ENCODE results near the gene SMARCA2.

SMARCA2 gene

GRCh38 chr9:2170722-2171121 is 155.6 kb downstream of the SMARCA2 start:
- TF ChIP-seq CTBP1 (IDR thresholded peaks at IDR 0.05; ENCODE audit: borderline replicate concordance) (no peak), FOXM1 (IDR thresholded peaks at IDR 0.05; ENCODE audit: borderline replicate concordance) (no peak), FOXK2 (IDR thresholded peaks at IDR 0.05) (no peak), ARNT (IDR thresholded peaks at IDR 0.05) (no peak), NFRKB (IDR thresholded peaks at IDR 0.05) (no peak), TARDBP (IDR thresholded peaks at IDR 0.05) (no peak), L3MBTL2 (conservative IDR thresholded peaks at IDR 0.05) (no peak), FOXA1 (IDR thresholded peaks at IDR 0.05) (no peak)
- ChIA-PET POLR2A (no interaction called here), CTCF (no interaction called here)
- DNase-seq (ENCODE audit: extremely low spot score): no peak

GRCh38 chr9:2173170-2173569 is 158.0 kb downstream of the SMARCA2 start:
- ChIA-PET POLR2A (no interaction called here), CTCF (no interaction called here)
- TF ChIP-seq FOXK2 (IDR thresholded peaks at IDR 0.05): no peak
- no peak for TF ChIP-seq L3MBTL2 (conservative IDR thresholded peaks at IDR 0.05)
- TF ChIP-seq FOXM1 (IDR thresholded peaks at IDR 0.05; ENCODE audit: borderline replicate concordance): no peak
- TF ChIP-seq CTBP1 (IDR thresholded peaks at IDR 0.05; ENCODE audit: borderline replicate concordance): no peak
- TF ChIP-seq FOXA1 (IDR thresholded peaks at IDR 0.05): no peak
- no peak for TF ChIP-seq BHLHE40 (IDR thresholded peaks at IDR 0.05; ENCODE audit: borderline replicate concordance)
- TF ChIP-seq ZNF384 (IDR thresholded peaks at IDR 0.05): no peak
- no peak for TF ChIP-seq NFRKB (IDR thresholded peaks at IDR 0.05)
- no peak for TF ChIP-seq PKNOX1 (IDR thresholded peaks at IDR 0.05)
- TF ChIP-seq ELF4 (IDR thresholded peaks at IDR 0.05): no peak
- TF ChIP-seq LEF1 (IDR thresholded peaks at IDR 0.05; ENCODE audit: borderline replicate concordance): no peak
- no peak for TF ChIP-seq TARDBP (IDR thresholded peaks at IDR 0.05)
- no peak for TF ChIP-seq ARNT (IDR thresholded peaks at IDR 0.05)
- no peak for TF ChIP-seq HDGF (IDR thresholded peaks at IDR 0.05; ENCODE audit: borderline replicate concordance)
- no peak for TF ChIP-seq SUZ12 (IDR thresholded peaks at IDR 0.05)
- TF ChIP-seq SP1 (IDR thresholded peaks at IDR 0.05): no peak
- no peak for DNase-seq (ENCODE audit: extremely low spot score)

- TF ChIP-seq FOXM1 (IDR thresholded peaks at IDR 0.05; ENCODE audit: borderline replicate concordance) (no peak), ZNF384 (IDR thresholded peaks at IDR 0.05) (no peak), ARNT (IDR thresholded peaks at IDR 0.05) (no peak), SP1 (IDR thresholded peaks at IDR 0.05) (no peak), NFRKB (IDR thresholded peaks at IDR 0.05) (no peak), SUZ12 (IDR thresholded peaks at IDR 0.05) (no peak), FOXK2 (IDR thresholded peaks at IDR 0.05) (no peak), L3MBTL2 (conservative IDR thresholded peaks at IDR 0.05) (no peak), LEF1 (IDR thresholded peaks at IDR 0.05; ENCODE audit: borderline replicate concordance) (no peak)
- no peak for DNase-seq (ENCODE audit: extremely low spot score)
- ChIA-PET CTCF (no interaction called here), POLR2A (no interaction called here)
Observed at GRCh38 chr9:2173861-2174260, 158.7 kb downstream of the SMARCA2 start.

GRCh38 chr9:2174306-2174705 is 159.2 kb downstream of the SMARCA2 start:
- TF ChIP-seq ARNT (IDR thresholded peaks at IDR 0.05) (no peak), ELF4 (IDR thresholded peaks at IDR 0.05) (no peak), PKNOX1 (IDR thresholded peaks at IDR 0.05) (no peak), HDGF (IDR thresholded peaks at IDR 0.05; ENCODE audit: borderline replicate concordance) (no peak), ZNF384 (IDR thresholded peaks at IDR 0.05) (no peak), LEF1 (IDR thresholded peaks at IDR 0.05; ENCODE audit: borderline replicate concordance) (no peak), SP1 (IDR thresholded peaks at IDR 0.05) (no peak), L3MBTL2 (conservative IDR thresholded peaks at IDR 0.05) (no peak), TARDBP (IDR thresholded peaks at IDR 0.05) (no peak), NFRKB (IDR thresholded peaks at IDR 0.05) (no peak), BHLHE40 (IDR thresholded peaks at IDR 0.05; ENCODE audit: borderline replicate concordance) (no peak), CTBP1 (IDR thresholded peaks at IDR 0.05; ENCODE audit: borderline replicate concordance) (no peak), FOXM1 (IDR thresholded peaks at IDR 0.05; ENCODE audit: borderline replicate concordance) (no peak), FOXK2 (IDR thresholded peaks at IDR 0.05) (no peak)
- CTCF ChIA-PET: no interaction called here
- POLR2A ChIA-PET: no interaction called here
- DNase-seq (ENCODE audit: extremely low spot score): no peak

GRCh38 chr9:2174911-2175310 is 159.8 kb downstream of the SMARCA2 start:
- ChIA-PET CTCF (no interaction called here), POLR2A (no interaction called here)
- TF ChIP-seq NFRKB (IDR thresholded peaks at IDR 0.05): no peak
- no peak for TF ChIP-seq HDGF (IDR thresholded peaks at IDR 0.05; ENCODE audit: borderline replicate concordance)
- no peak for TF ChIP-seq ARNT (IDR thresholded peaks at IDR 0.05)
- no peak for TF ChIP-seq FOXM1 (IDR thresholded peaks at IDR 0.05; ENCODE audit: borderline replicate concordance)
- TF ChIP-seq PKNOX1 (IDR thresholded peaks at IDR 0.05): no peak
- no peak for TF ChIP-seq ZNF384 (IDR thresholded peaks at IDR 0.05)
- no peak for TF ChIP-seq FOXA1 (IDR thresholded peaks at IDR 0.05)
- TF ChIP-seq ELF4 (IDR thresholded peaks at IDR 0.05): no peak
- no peak for TF ChIP-seq SP1 (IDR thresholded peaks at IDR 0.05)
- no peak for TF ChIP-seq FOXK2 (IDR thresholded peaks at IDR 0.05)
- TF ChIP-seq CTBP1 (IDR thresholded peaks at IDR 0.05; ENCODE audit: borderline replicate concordance): no peak
- no peak for DNase-seq (ENCODE audit: extremely low spot score)

GRCh38 chr9:2177121-2177520 is 162.0 kb downstream of the SMARCA2 start:
- no peak for DNase-seq (ENCODE audit: extremely low spot score)
- CTCF ChIA-PET: interaction anchor here (0.6 kb wide), 1 partner anchor 187 kb away, joined by 5 read pairs; no protein-coding TSS in a partner anchor
- POLR2A ChIA-PET: no interaction called here
- TF ChIP-seq FOXA1 (IDR thresholded peaks at IDR 0.05): no peak
- TF ChIP-seq CTBP1 (IDR thresholded peaks at IDR 0.05; ENCODE audit: borderline replicate concordance): no peak
- TF ChIP-seq HDGF (IDR thresholded peaks at IDR 0.05; ENCODE audit: borderline replicate concordance): no peak
- TF ChIP-seq NFRKB (IDR thresholded peaks at IDR 0.05): no peak
- TF ChIP-seq SP1 (IDR thresholded peaks at IDR 0.05): no peak
- no peak for TF ChIP-seq ELF4 (IDR thresholded peaks at IDR 0.05)
- no peak for TF ChIP-seq FOXK2 (IDR thresholded peaks at IDR 0.05)
- TF ChIP-seq FOXM1 (IDR thresholded peaks at IDR 0.05; ENCODE audit: borderline replicate concordance): no peak
- TF ChIP-seq ZNF384 (IDR thresholded peaks at IDR 0.05): no peak
- TF ChIP-seq L3MBTL2 (conservative IDR thresholded peaks at IDR 0.05): no peak
- no peak for TF ChIP-seq LEF1 (IDR thresholded peaks at IDR 0.05; ENCODE audit: borderline replicate concordance)
- no peak for TF ChIP-seq BHLHE40 (IDR thresholded peaks at IDR 0.05; ENCODE audit: borderline replicate concordance)
- no peak for TF ChIP-seq ARNT (IDR thresholded peaks at IDR 0.05)
- TF ChIP-seq PKNOX1 (IDR thresholded peaks at IDR 0.05): no peak
- no peak for TF ChIP-seq SUZ12 (IDR thresholded peaks at IDR 0.05)

Data from HEK293T (cell line).